ENCODE results near the gene TTLL3.

The TTLL3 gene

DNA sequence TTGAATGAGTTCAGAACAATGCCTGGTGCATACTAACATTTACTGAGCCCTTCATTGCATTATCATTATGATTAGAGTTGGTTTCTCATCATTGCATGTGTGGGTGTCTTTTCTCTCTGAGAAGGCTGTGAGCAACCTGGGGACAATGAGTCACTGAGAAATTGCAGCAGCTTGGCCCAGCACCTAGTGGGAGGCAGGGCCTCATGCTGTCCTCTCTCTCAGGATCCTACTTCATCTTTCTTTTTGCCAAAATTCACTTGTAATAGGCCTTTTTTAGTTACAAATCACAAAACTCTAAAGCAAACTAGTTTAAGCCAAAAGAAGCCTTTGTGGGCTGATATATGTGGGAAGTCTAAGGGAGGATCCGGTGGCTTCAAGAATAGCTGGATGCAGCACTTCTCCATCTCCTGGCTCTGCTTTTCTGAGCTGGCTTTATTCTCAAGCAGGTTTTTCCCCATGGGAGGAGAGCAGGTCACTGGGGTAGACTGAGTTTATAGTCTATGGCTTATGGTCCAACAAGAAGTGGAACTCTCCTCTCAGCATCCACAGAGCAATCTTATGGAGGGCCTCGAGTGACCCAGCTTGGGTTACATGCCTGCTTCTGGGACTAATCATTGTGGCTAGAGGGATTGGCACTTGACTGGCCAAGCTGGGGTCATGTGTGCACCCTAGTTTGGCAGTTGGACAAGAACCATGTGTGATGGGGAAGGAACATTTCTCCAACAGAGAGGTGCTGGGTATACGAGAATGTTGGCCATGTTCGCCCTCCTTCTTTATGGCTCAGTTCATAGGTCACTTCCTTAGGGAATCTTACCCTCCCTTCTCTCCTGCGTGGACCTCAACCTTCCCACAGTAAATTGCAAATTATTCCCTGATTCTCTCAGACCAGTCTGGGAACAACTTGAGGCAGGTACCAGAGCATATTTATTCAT, 31.7 kb upstream of the TTLL3 start:
- H3K4me3 ChIP-seq (ENCODE audit: low read length) = no peak overlapping the region
- peak; percentile 76 for DNase-seq (ENCODE audit: low read depth)
- TF ChIP-seq, protein P1, sequence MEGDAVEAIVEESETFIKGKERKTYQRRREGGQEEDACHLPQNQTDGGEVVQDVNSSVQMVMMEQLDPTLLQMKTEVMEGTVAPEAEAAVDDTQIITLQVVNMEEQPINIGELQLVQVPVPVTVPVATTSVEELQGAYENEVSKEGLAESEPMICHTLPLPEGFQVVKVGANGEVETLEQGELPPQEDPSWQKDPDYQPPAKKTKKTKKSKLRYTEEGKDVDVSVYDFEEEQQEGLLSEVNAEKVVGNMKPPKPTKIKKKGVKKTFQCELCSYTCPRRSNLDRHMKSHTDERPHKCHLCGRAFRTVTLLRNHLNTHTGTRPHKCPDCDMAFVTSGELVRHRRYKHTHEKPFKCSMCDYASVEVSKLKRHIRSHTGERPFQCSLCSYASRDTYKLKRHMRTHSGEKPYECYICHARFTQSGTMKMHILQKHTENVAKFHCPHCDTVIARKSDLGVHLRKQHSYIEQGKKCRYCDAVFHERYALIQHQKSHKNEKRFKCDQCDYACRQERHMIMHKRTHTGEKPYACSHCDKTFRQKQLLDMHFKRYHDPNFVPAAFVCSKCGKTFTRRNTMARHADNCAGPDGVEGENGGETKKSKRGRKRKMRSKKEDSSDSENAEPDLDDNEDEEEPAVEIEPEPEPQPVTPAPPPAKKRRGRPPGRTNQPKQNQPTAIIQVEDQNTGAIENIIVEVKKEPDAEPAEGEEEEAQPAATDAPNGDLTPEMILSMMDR (conservative IDR thresholded peaks at IDR 0.05; ENCODE audit: low read length) = no peak

GRCh38 chr3:9779075-9779593, 30.9 kb upstream of the TTLL3 start:
- no peak overlapping the region for H3K4me3 ChIP-seq (ENCODE audit: low read length)

GRCh38 chr3:9779721-9780457, 30.2 kb upstream of the TTLL3 start:
- no peak for DNase-seq (ENCODE audit: low read depth)

More at GRCh38 chr3:9779075-9779593, 30.9 kb upstream of the TTLL3 start:
- no peak for DNase-seq (ENCODE audit: low read depth)
- TF ChIP-seq, protein P1 (conservative IDR thresholded peaks at IDR 0.05; ENCODE audit: low read length) = no peak

DNA sequence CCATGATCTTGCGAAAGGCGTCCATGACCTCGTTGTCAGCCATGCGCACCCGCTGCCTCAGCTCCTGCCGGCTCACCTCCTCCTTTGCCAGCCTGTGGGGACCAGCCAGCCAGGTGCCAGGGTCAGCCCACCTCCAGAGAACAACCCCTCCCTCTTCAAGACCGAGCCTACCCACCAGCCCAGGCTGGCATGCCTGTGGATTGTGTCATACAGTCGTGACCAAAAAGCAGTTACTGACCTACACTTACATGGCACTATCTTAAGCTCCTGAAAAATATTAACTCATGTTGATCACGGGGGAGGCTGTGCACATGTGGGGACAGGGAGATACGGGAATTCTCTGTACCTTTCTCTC, 29.6 kb upstream of the TTLL3 start:
- TF ChIP-seq, protein P1 (conservative IDR thresholded peaks at IDR 0.05; ENCODE audit: low read length) = no peak
- DNase-seq (ENCODE audit: low read depth) = no peak
- H3K4me3 ChIP-seq (ENCODE audit: low read length) = no peak overlapping the region

More at GRCh38 chr3:9779721-9780457, 30.2 kb upstream of the TTLL3 start:
- H3K4me3 ChIP-seq (ENCODE audit: low read length) = no peak overlapping the region
- TF ChIP-seq, protein P1 (conservative IDR thresholded peaks at IDR 0.05; ENCODE audit: low read length) = no peak

- no peak for DNase-seq (ENCODE audit: low read depth)
- TF ChIP-seq, protein P1 (conservative IDR thresholded peaks at IDR 0.05; ENCODE audit: low read length) = no peak
- no peak overlapping the region for H3K4me3 ChIP-seq (ENCODE audit: low read length)
Observed at GRCh38 chr3:9780910-9781309, 29.2 kb upstream of the TTLL3 start.

DNA sequence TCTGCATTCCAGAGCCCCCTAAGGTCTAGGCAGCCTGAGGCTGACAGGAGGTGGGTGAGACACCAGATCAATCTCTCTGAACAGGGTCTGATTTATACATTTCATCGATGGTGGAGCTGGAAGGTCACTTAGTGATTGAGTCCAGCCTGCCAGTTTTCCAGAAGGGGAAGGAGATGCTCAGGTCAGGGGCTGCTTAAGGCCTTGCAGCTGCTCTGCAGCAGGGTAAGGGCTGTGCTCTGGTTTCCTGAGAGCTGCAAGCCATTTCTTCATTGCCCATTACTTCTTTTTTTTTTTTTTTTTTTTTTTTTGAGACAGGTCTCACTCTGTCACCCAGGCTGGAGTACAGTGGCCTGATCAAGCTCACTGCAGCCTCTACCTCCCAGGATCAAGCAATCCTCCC, 28.5 kb upstream of the TTLL3 start:
- no peak for DNase-seq (ENCODE audit: low read depth)
- H3K4me3 ChIP-seq (ENCODE audit: low read length) = no peak overlapping the region
- TF ChIP-seq, protein P1 (conservative IDR thresholded peaks at IDR 0.05; ENCODE audit: low read length) = no peak

Data from AG10803 (cell line).